Trophoblast cell (in vitro differentiated cells and primary cell): ENCODE measurements around the gene FAM43A.

ENCODE experiments used
- DNase-seq, 2 donors: peaks; one replicate each; pipeline ENCODE4 v3.0.0-alpha.2; 2016
- H2AFZ ChIP-seq: 2 replicates; pipeline ENCODE4 v1.6.1; 2013; ENCODE audit warnings: low read length, moderate library complexity, mild to moderate bottlenecking; ENCODE audit not compliant: insufficient read depth, poor library complexity
- H2AK5ac ChIP-seq: 2 replicates; pipeline ENCODE4 v1.6.1; 2013; ENCODE audit warnings: mild to moderate bottlenecking, low read length
- H2BK120ac ChIP-seq: 2 replicates; pipeline ENCODE4 v1.6.1; 2013; ENCODE audit warnings: low read length, mild to moderate bottlenecking, moderate library complexity; ENCODE audit not compliant: insufficient read depth, poor library complexity
- H2BK12ac ChIP-seq: 2 replicates; pipeline ENCODE4 v1.6.1; 2013; ENCODE audit warnings: mild to moderate bottlenecking, low read length, moderate library complexity
- H2BK5ac ChIP-seq: 2 replicates; pipeline ENCODE4 v1.6.1; 2013; ENCODE audit warnings: low read length, low read depth, moderate library complexity, mild to moderate bottlenecking; ENCODE audit not compliant: poor library complexity
- H3K14ac ChIP-seq: 2 replicates; pipeline ENCODE4 v1.6.1; 2013; ENCODE audit warnings: mild to moderate bottlenecking, low read length
- H3K18ac ChIP-seq: 2 replicates; pipeline ENCODE4 v1.6.1; 2013; ENCODE audit warnings: mild to moderate bottlenecking, low read length
- H3K23ac ChIP-seq: 2 replicates; pipeline ENCODE4 v1.6.1; 2013; ENCODE audit warnings: low read length
- H3K27ac ChIP-seq: 2 replicates; pipeline ENCODE4 v1.5.1; 2013; ENCODE audit warnings: low read depth, mild to moderate bottlenecking, inconsistent platforms, low read length, moderate library complexity
- H3K27me3 ChIP-seq: 2 replicates; pipeline ENCODE4 v1.6.1; 2013; ENCODE audit warnings: inconsistent platforms, mild to moderate bottlenecking, low read length, moderate library complexity; ENCODE audit not compliant: insufficient read depth
- H3K36me3 ChIP-seq, 2 experiments: 1 replicate in 1 of 2; 2 replicates in 1 of 2; pipeline ENCODE4 v1.6.1; 2013; ENCODE audit warnings: low read length in 2 of 2, mild to moderate bottlenecking in 2 of 2, moderate library complexity in 1 of 2; ENCODE audit not compliant: insufficient read depth in 2 of 2, control insufficient read depth in 1 of 2
- H3K4ac ChIP-seq: 2 replicates; pipeline ENCODE4 v1.6.1; 2013; ENCODE audit warnings: low read depth, mild to moderate bottlenecking, low read length, moderate library complexity
- H3K4me1 ChIP-seq, 2 experiments: 1 replicate in 1 of 2; 2 replicates in 1 of 2; pipeline ENCODE4 v1.6.1; 2013; ENCODE audit warnings: low read length in 2 of 2, mild to moderate bottlenecking in 2 of 2, moderate library complexity in 1 of 2; ENCODE audit not compliant: insufficient read depth in 2 of 2, control insufficient read depth in 1 of 2
- H3K4me2 ChIP-seq: 2 replicates; pipeline ENCODE4 v1.6.1; 2013; ENCODE audit warnings: inconsistent platforms, mild to moderate bottlenecking, low read length, moderate library complexity
- H3K4me3 ChIP-seq: 2 replicates; pipeline ENCODE4 v1.5.1; 2013; ENCODE audit warnings: mild to moderate bottlenecking, low read depth, low read length, inconsistent platforms
- H3K79me1 ChIP-seq: one replicate; pipeline ENCODE4 v1.6.1; 2013; ENCODE audit warnings: low read length
- H3K79me2 ChIP-seq: 2 replicates; pipeline ENCODE4 v1.6.1; 2013; ENCODE audit warnings: low read length, mild to moderate bottlenecking; ENCODE audit not compliant: control insufficient read depth, insufficient read depth, poor library complexity
- H3K9ac ChIP-seq: 2 replicates; pipeline ENCODE4 v1.6.1; 2013; ENCODE audit warnings: mild to moderate bottlenecking, low read length
- H3K9me3 ChIP-seq: 2 replicates; pipeline ENCODE4 v1.6.1; 2013; ENCODE audit warnings: low read depth, mild to moderate bottlenecking, control low read depth, inconsistent platforms, low read length; ENCODE audit not compliant: insufficient read depth
- H4K12ac ChIP-seq: 2 replicates; pipeline ENCODE4 v1.6.1; 2013; ENCODE audit warnings: low read depth, mild to moderate bottlenecking, low read length, moderate library complexity
- H4K8ac ChIP-seq: 2 replicates; pipeline ENCODE4 v1.6.1; 2013; ENCODE audit warnings: low read depth, mild to moderate bottlenecking, low read length, moderate library complexity
- H4K91ac ChIP-seq: one replicate; pipeline ENCODE4 v1.6.1; 2013; ENCODE audit warnings: low read depth, mild to moderate bottlenecking, low read length, moderate library complexity
- WGBS: extraction: QIAGEN DNeasy Blood & Tissue Kit; methylation state at CpG from one replicate; pipeline ENCODE4 v1.1.7; 2013; ENCODE audit warnings: missing lambda C conversion rate; ENCODE audit not compliant: insufficient read length, insufficient coverage; ENCODE audit errors: extremely low coverage; 5-methylcytosine and 5-hydroxymethylcytosine counted together

FAM43A gene

DNA sequence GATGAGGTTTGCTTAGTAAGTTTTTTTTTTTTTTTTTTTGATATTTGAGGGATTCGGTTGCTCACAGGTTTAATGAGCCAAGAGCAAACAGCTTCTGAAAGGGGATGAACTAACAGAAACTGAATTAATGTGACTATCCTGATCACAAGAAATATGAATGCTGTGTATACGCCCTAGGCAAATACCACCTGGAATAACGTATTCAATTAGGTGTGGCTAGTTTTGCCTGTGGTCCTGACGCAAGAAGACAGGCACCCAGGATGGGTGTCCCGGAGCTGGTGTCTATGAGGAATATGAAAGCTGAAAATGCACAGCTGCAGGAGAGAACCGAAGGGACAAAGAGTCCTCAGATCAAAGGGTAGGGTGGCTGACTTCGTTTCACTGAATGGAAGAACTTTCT is 28.2 kb upstream of the FAM43A start:
- no peak overlapping the region for H3K18ac ChIP-seq
- WGBS = no CpG with 5 or more reads among the region's 7 CpGs
- H3K27me3 ChIP-seq = no peaks in the 10 kb centered on the region
- no peak overlapping the region for H2AK5ac ChIP-seq
- no peak overlapping the region for H4K91ac ChIP-seq
- no peaks in the 10 kb centered on the region for H3K79me1 ChIP-seq
- no peaks in the 10 kb centered on the region for H3K9me3 ChIP-seq
- no peak overlapping the region for H3K4me2 ChIP-seq
- H3K4me1 ChIP-seq = no peaks in the 10 kb centered on the region
- no peak overlapping the region for H4K8ac ChIP-seq
- no peak overlapping the region for H3K14ac ChIP-seq
- no peak overlapping the region for H3K27ac ChIP-seq
- H2AFZ ChIP-seq = no peak overlapping the region
- no peak overlapping the region for H3K4me3 ChIP-seq
- H2BK120ac ChIP-seq = no peak overlapping the region
- H2BK5ac ChIP-seq = no peak overlapping the region
- H3K9ac ChIP-seq = no peak overlapping the region
- H3K23ac ChIP-seq = no peak overlapping the region
- peaks cover 11 to 22% of the 10 kb centered on the region in 2 experiments for H3K36me3 ChIP-seq
- H3K79me2 ChIP-seq = no peaks in the 10 kb centered on the region
- peak in 1 of 2 donors; percentile 16 for DNase-seq
- no peak overlapping the region for H4K12ac ChIP-seq
- no peak overlapping the region for H3K4ac ChIP-seq
- no peak overlapping the region for H2BK12ac ChIP-seq

DNA sequence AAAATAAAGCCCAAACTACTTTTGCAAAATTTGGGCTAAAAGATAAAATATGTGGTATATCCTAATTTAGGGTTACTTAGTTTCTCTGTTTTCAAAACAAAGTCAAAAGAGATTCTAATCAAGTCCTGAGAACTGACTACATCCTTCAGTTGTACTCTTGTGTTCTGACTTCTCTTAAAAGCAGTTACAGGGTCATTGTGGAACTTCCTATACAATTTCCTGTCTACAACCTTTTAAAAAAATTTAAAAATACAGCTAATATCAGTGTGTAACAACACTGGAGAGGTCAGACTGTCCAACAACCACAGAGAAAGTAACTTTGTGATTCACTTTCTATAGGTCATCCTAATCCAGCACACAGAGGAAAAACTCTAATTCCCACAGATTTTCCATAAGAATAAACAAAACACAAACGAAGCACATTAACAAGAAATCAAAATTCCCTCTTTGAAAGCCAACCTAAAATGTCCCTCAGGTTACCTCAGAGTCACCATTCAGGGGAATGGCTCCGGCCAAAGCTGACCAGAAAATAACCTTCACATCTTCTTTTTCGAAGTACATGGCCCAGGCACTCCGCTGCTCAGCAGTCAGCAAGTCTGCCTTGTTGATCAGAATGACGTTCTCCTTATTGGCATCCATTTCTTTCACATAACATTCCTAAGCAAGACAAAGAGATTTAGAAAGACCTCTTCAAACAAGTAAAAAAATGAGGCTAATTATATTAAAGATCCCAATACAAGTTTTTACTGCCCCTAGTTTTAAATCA is 27.0 kb upstream of the FAM43A start:
- Histone ChIP-seq H3K79me2 (no peaks in the 10 kb centered on the region), H4K91ac (no peak overlapping the region), H3K4ac (no peak overlapping the region), H2AFZ (no peak overlapping the region), H3K4me3 (no peak overlapping the region), H2BK120ac (no peak overlapping the region), H3K27me3 (no peaks in the 10 kb centered on the region), H4K8ac (no peak overlapping the region), H3K79me1 (no peaks in the 10 kb centered on the region), H2BK5ac (no peak overlapping the region), H3K27ac (no peak overlapping the region), H3K9me3 (no peaks in the 10 kb centered on the region), H3K4me2 (no peak overlapping the region), H3K18ac (no peak overlapping the region), H3K23ac (no peak overlapping the region), H3K14ac (no peak overlapping the region), H4K12ac (no peak overlapping the region), H3K9ac (no peak overlapping the region), H3K36me3 (peaks cover 9 to 15% of the 10 kb centered on the region in 2 experiments), H2BK12ac (no peak overlapping the region), H2AK5ac (no peak overlapping the region), H3K4me1 (no peaks in the 10 kb centered on the region)
- WGBS = no CpG with 5 or more reads among the region's 5 CpGs
- no peak for DNase-seq

GRCh38 chr3:194659778-194660177 is 25.9 kb upstream of the FAM43A start:
- no peaks in the 10 kb centered on the region for H3K79me1 ChIP-seq
- no peaks in the 10 kb centered on the region for H3K79me2 ChIP-seq
- no peak for DNase-seq
- peaks cover 12 to 16% of the 10 kb centered on the region in 2 experiments for H3K36me3 ChIP-seq
- no peak overlapping the region for H3K9ac ChIP-seq
- H3K9me3 ChIP-seq = no peaks in the 10 kb centered on the region
- no peak overlapping the region for H3K23ac ChIP-seq
- no peak overlapping the region for H4K12ac ChIP-seq
- H2AK5ac ChIP-seq = no peak overlapping the region
- H3K27ac ChIP-seq = no peak overlapping the region
- H3K4ac ChIP-seq = no peak overlapping the region
- no peaks in the 10 kb centered on the region for H3K27me3 ChIP-seq
- H3K14ac ChIP-seq = no peak overlapping the region
- no peak overlapping the region for H3K18ac ChIP-seq
- no peak overlapping the region for H2AFZ ChIP-seq
- H2BK5ac ChIP-seq = no peak overlapping the region
- H3K4me3 ChIP-seq = no peak overlapping the region
- no peak overlapping the region for H4K8ac ChIP-seq
- no peak overlapping the region for H2BK12ac ChIP-seq
- H4K91ac ChIP-seq = no peak overlapping the region
- H3K4me2 ChIP-seq = no peak overlapping the region
- H2BK120ac ChIP-seq = no peak overlapping the region
- no peaks in the 10 kb centered on the region for H3K4me1 ChIP-seq
- no CpG with 5 or more reads among the region's 7 CpGs for WGBS

DNA sequence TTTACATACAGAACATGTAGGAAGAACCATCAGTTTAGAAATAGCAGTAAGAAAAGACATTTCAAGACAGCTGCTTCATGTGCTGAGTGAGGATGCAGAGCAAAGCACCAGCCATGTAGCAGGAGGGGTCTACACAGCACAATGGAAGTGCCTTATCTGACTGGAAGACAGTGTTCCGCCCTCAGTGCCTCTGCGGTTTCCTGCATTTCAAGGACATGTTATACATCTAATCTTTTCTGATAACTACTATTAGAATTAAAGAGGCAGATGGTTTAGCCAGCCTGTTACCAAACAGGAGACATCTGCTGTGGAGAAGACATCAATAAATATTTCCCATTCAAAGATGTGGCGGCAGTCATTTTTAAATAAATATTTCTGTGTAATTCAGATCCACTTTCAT is 24.3 kb upstream of the FAM43A start:
- Histone ChIP-seq H2AFZ (no peak overlapping the region), H3K36me3 (peaks cover 15 to 22% of the 10 kb centered on the region in 2 experiments), H2BK12ac (no peak overlapping the region), H3K18ac (no peak overlapping the region), H2AK5ac (no peak overlapping the region), H3K4me1 (no peaks in the 10 kb centered on the region), H4K12ac (no peak overlapping the region), H3K27me3 (no peaks in the 10 kb centered on the region), H3K27ac (no peak overlapping the region), H3K9me3 (no peaks in the 10 kb centered on the region), H4K91ac (no peak overlapping the region), H3K14ac (no peak overlapping the region), H3K4me3 (no peak overlapping the region), H3K4ac (no peak overlapping the region), H2BK5ac (no peak overlapping the region), H3K79me1 (no peaks in the 10 kb centered on the region), H3K9ac (no peak overlapping the region), H3K23ac (no peak overlapping the region), H3K79me2 (no peaks in the 10 kb centered on the region), H4K8ac (no peak overlapping the region), H3K4me2 (no peak overlapping the region), H2BK120ac (no peak overlapping the region)
- no peak for DNase-seq
- no CpG with 5 or more reads among the region's 3 CpGs for WGBS
